Right lobe of liver (tissue), 6 donors: Measurements from ENCODE around the gene TACC3. TPM values are rescaled to one million over a fixed set of nuclear protein-coding genes. Genes with fewer than 3 reads are reported as not detected.

Source experiments
- ATAC-seq, 4 donors: fragments of 200-7000 bp; cut with Tn5 transposase; one replicate each; pipeline ENCODE4 v1.9.1; 2020; ENCODE audit warnings: mild to moderate bottlenecking in 4 of 4, moderate library complexity in 4 of 4
- DNase-seq, 3 donors: peaks; one replicate each; pipeline ENCODE4 v3.0.0-alpha.2; 2020
- H3K27ac ChIP-seq, 3 donors: fragments of 200-600 bp; one replicate each; pipeline ENCODE4 v1.8.0; 2022
- H3K27me3 ChIP-seq, 2 donors: fragments of 200-600 bp; one replicate each; pipeline ENCODE4 v1.8.0; 2022
- H3K36me3 ChIP-seq, 4 donors: fragments of 200-600 bp; sonication (generic) in 1 of 4; one replicate each; pipeline versions ENCODE4 v1.5.1 to v1.8.0; 2017 to 2022; ENCODE audit warnings: control low read depth in 1 of 4
- H3K4me1 ChIP-seq, 4 donors: fragments of 200-600 bp; sonication (generic) in 1 of 4; one replicate each; pipeline versions ENCODE4 v1.5.1 to v1.8.0; 2017 to 2022; ENCODE audit warnings: control low read depth in 1 of 4
- H3K4me3 ChIP-seq, 3 donors: fragments of 200-600 bp; one replicate each; pipeline ENCODE4 v1.8.0; 2022
- H3K9me3 ChIP-seq, 4 donors: fragments of 200-600 bp; sonication (generic) in 1 of 4; one replicate each; pipeline versions ENCODE4 v1.5.1 to v1.8.0; 2017 to 2022; ENCODE audit warnings: control low read depth in 1 of 4
- POLR2A ChIP-seq: fragments of 450-650 bp; IDR thresholded peaks from one replicate; pipeline ENCODE4 v1.6.1; 2017; ENCODE audit warnings: antibody characterized with exemption, mild to moderate bottlenecking
- WGBS: methylation state at CpG from one replicate; pipeline ENCODE4 v1.1.6; 2018; ENCODE audit warnings: low coverage, low lambda C conversion rate; ENCODE audit not compliant: insufficient coverage; ENCODE audit errors: missing lambda C conversion rate; 5-methylcytosine and 5-hydroxymethylcytosine counted together
- intact Hi-C, 2 donors: fragments of 100-400 bp; cut with DNase I; formaldehyde crosslinking; loops; one replicate each; pipeline versions ENCODE4 v1.11.2 to v1.14.1; 2022
- total RNA-seq, 6 experiments: library from RNA; depleted of rRNA in 2 of 6; stranded (reverse); fragments of >200 nt in 2 of 6; fragmentation: NEBNext Ultra II Directional in 3 of 6; extraction: Animal tissue kit (Norgen Biotek cat#: 25700) in 3 of 6; gene quantifications; one replicate each; pipeline versions ENCODE4 v1.1.0 to v1.2.4, GENCODE V29; 2016 to 2023
- TF ChIP-seq, protein P1 (sequence below), 4 donors: fragments of 200-600 bp in 3 of 4; fragments of 450-650 bp in 1 of 4; IDR thresholded peaks; one replicate each; pipeline versions ENCODE4 v1.5.1 to v1.8.0; 2016 to 2022; ENCODE audit warnings: antibody characterized with exemption in 4 of 4, mild to moderate bottlenecking in 2 of 4
- donor health status: DM: no; HTN: yes; CAD: no.
- donor health status: DM: no; HTN: no; CAD: no.
- donor health status: DM: no; HTN: no; CAD: no.
- donor health status: DM: no; HTN: yes; CAD: no.
- donor health status: DM: no; HTN: yes; CAD: no.

The TACC3 gene
- total RNA-seq, 6 experiments from 2014 or later, result 2.2 to 5.7 (median 4.8) TPM

DNA sequence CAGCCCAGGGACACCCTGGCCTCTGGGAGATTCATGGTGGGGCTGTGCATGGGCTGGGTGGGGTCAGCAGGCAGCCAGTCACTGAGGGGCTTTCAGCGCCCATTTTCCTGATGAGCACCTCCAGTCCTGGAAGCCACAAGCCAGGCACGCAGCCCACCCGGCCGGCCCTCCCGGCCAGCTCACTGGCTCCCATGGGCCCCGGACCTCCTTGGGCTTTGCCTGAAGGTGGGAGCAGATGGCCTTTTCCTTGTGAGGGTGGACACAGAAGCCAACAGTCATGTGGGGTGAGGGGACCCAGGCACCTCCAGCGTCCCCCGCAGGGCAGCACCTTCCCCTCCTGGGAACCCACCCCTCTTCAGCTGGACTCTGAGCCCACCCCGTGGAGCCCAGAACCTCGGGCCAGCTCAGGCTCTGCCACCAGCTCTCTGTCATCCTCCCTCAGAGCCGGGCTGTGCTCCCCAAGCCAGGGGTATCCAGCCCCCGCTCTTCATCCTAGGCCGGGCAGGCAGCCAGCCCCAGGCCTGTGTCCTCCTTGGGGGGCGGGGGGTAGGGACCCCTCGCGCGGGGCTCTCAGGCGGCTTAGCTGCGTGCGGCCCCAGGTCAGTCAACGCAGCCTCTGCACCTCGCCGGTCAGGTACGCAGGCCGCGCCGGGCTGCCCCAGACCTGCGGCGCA, 71.0 kb downstream of the TACC3 start:
- TF ChIP-seq, protein P1, sequence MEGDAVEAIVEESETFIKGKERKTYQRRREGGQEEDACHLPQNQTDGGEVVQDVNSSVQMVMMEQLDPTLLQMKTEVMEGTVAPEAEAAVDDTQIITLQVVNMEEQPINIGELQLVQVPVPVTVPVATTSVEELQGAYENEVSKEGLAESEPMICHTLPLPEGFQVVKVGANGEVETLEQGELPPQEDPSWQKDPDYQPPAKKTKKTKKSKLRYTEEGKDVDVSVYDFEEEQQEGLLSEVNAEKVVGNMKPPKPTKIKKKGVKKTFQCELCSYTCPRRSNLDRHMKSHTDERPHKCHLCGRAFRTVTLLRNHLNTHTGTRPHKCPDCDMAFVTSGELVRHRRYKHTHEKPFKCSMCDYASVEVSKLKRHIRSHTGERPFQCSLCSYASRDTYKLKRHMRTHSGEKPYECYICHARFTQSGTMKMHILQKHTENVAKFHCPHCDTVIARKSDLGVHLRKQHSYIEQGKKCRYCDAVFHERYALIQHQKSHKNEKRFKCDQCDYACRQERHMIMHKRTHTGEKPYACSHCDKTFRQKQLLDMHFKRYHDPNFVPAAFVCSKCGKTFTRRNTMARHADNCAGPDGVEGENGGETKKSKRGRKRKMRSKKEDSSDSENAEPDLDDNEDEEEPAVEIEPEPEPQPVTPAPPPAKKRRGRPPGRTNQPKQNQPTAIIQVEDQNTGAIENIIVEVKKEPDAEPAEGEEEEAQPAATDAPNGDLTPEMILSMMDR (IDR thresholded peaks at IDR 0.05), result no peak
- TF ChIP-seq POLR2A, result no peak
- H3K9me3 ChIP-seq, result no peaks in the 10 kb centered on the region
- ATAC-seq (no peak), DNase-seq (no peak)
- H3K4me3 ChIP-seq, result no peak overlapping the region
- WGBS, result 70% methylated on average over 2 of the region's 29 CpGs
- H3K27ac ChIP-seq, result no peak overlapping the region
- intact Hi-C loops, result no loop called here
- H3K27me3 ChIP-seq, result no peaks in the 10 kb centered on the region
- H3K4me1 ChIP-seq, result peaks cover 0 to 19% (median 8%) of the 10 kb centered on the region in 4 donors
- H3K36me3 ChIP-seq, result no peaks in the 10 kb centered on the region

DNA sequence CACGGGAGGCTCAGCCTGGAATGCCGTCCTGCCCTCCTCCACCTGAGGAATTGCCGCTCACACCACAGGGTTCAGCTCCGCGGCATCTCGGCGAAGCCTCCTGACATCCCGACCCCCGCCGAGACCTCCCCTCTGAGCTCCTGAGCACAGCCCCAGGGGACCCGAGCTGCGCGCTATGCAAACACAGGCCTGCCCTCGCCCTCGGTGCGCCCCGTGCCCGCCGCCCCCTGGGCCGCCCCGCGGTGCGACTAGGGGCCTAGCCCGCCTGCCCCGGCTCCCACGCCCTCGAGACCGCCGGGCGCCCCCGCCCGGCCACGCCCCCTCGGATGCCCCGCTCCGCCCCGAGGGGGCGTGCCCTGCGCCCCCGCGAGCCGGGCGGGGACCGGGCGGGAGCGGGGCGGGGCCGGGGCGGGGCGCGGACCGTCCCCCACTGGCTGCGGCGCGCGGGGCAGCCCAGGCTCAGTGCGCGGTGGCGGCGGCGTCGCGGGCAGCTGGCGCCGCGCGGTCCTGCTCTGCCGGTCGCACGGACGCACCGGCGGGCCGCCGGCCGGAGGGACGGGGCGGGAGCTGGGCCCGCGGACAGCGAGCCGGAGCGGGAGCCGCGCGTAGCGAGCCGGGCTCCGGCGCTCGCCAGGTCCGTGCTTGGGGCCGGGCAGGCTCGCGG, 71.6 kb downstream of the TACC3 start, which contains the start of gene FGFR3:
TSS of gene FGFR3 (plus strand) at position 462 of the 664 bp plus-strand sequence. CDS start 642 bp downstream, outside the sequence.
- DNase-seq, result peak in 2 of 3 donors; percentile 63 to 79

DNA sequence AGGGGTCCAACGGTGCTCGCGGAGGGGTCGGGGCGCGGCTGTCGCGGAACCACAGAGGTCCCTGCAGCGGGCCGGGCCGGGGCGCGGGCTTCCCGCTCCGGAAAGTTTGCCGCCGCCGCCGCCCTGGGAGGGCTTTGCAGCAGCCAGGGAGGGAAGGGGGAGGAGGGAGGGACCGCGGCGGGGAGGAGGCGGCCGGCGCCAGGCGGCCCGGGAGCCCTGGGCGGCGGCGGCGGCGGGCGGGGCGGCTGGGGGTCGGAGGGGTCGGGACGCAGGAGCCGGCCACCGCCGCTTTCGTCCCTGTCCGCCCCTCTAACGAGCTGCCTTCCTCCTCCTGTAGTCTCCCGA, 72.1 kb downstream of the TACC3 start:
- intact Hi-C loops, result no loop called here
- no peaks in the 10 kb centered on the region for H3K27me3 ChIP-seq
- peak in 2 of 3 donors; percentile 65 to 75 for DNase-seq
- ATAC-seq, result peak; percentile 1 to 25 (median 8)
- H3K4me1 ChIP-seq, result peaks cover 0 to 28% (median 15%) of the 10 kb centered on the region in 4 donors
- no peaks in the 10 kb centered on the region for H3K36me3 ChIP-seq
- H3K9me3 ChIP-seq, result no peaks in the 10 kb centered on the region
- H3K27ac ChIP-seq, result peak overlapping the region in 1 of 3 donors; percentile 59
- no CpG with 5 or more reads among the region's 44 CpGs for WGBS
- TF ChIP-seq POLR2A, result no peak
- TF ChIP-seq, protein P1 (IDR thresholded peaks at IDR 0.05), result no peak
- peak overlapping the region; percentile 66 to 68 (median 66) for H3K4me3 ChIP-seq

More for the DNA sequence above, 71.6 kb downstream of the TACC3 start, which contains the start of gene FGFR3:
- no peaks in the 10 kb centered on the region for H3K27me3 ChIP-seq
- peaks cover 0 to 25% (median 13%) of the 10 kb centered on the region in 4 donors for H3K4me1 ChIP-seq
- H3K27ac ChIP-seq, result peak within 1 kb of the TSS in 2 of 3 donors; percentile 11 to 59
- intact Hi-C loops, result no loop called here
- H3K4me3 ChIP-seq, result peak within 1 kb of the TSS; percentile 66 to 68 (median 66)
- TF ChIP-seq, protein P1 (IDR thresholded peaks at IDR 0.05), result no peak
- peak; percentile 93 for TF ChIP-seq POLR2A
- H3K9me3 ChIP-seq, result no peaks in the 10 kb centered on the region
- peak; percentile 55 to 66 (median 61) for ATAC-seq
- no CpG with 5 or more reads among the region's 95 CpGs for WGBS
- H3K36me3 ChIP-seq, result no peaks in the 10 kb centered on the region

DNA sequence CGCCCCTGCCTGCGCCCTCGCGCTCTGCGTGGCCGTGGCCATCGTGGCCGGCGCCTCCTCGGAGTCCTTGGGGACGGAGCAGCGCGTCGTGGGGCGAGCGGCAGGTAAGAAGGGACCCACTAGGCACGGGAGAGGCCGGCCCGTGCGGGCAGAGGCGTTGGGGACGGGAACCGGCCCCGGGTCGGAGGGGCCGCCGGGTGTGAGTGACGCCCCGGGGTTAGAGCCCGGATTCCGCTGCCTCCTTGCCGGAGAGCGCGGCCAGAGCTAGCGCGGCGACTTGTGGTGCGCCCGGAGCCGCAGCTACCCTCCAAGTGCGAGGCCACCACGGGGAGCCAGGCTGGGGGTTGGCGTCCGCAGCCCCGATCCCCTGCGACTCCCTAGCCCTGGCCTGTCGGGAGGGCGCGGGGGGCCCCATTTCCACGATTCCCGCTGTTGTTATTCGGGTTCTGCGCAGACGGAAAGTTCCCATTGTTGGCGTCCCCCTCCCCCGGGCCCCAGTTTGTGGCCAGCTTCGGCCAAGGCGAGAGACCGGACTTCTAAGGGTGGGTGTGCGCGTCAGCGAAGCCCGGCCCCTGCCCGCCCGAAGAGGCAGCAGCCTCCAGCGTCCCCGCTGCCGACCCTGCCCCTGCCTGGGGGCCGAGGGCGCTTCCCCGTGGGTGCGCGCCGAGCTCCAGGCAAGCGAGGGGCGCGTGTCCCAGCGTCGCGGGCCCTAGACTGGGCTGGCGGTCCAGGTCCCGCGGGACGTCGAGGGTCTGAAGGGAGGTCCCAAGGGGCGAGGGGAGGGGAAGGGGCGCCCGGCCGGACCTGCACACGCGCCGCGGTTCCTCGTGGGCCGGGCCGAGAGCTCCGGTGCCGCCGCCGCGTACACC, 72.9 kb downstream of the TACC3 start:
- intact Hi-C loops, result no loop called here
- peak in 1 of 4 donors; percentile 1 for ATAC-seq

More for the DNA sequence above, 72.9 kb downstream of the TACC3 start:
- H3K27ac ChIP-seq, result peak overlapping the region in 2 of 3 donors; percentile 11 to 92
- peaks cover 0 to 33% (median 15%) of the 10 kb centered on the region in 4 donors for H3K4me1 ChIP-seq
- 0% methylated on average over 1 of the region's 101 CpGs for WGBS
- no peak for DNase-seq
- H3K4me3 ChIP-seq, result peak overlapping the region; percentile 66 to 68 (median 66)
- no peaks in the 10 kb centered on the region for H3K9me3 ChIP-seq
- no peaks in the 10 kb centered on the region for H3K27me3 ChIP-seq
- H3K36me3 ChIP-seq, result no peaks in the 10 kb centered on the region
- TF ChIP-seq POLR2A, result no peak
- TF ChIP-seq, protein P1 (IDR thresholded peaks at IDR 0.05), result no peak
